PC-9 (cell line): ENCODE results near the gene MYBL2. TPM values are rescaled to one million over a fixed set of nuclear protein-coding genes. Genes with fewer than 3 reads are reported as not detected.

Source experiments
- BruUV-seq: library from RNA; stranded (reverse); fragments of 400-500 nt; replicated peaks from 2 replicates; lab custom pipeline; 2021; lab: Mats Ljungman, UMichigan
- CTCF ChIA-PET: fragments of 300-600 bp; sonication (Branson Sonifier 250); formaldehyde crosslinking; loops from one replicate; lab custom pipeline; 2022; ENCODE audit warnings: antibody characterized with exemption; lab: Charles Lee
- POLR2A ChIA-PET: fragments of 300-600 bp; sonication (Branson Sonifier 250); formaldehyde crosslinking; loops from one replicate; lab custom pipeline; 2022; ENCODE audit warnings: antibody characterized with exemption; ENCODE audit not compliant: unreplicated experiment; lab: Charles Lee
- DNase-seq, 2 experiments: peaks; one replicate each; pipeline versions ENCODE4 v3.0.0 to v3.0.0-alpha.2; 2015 to 2022; ENCODE audit warnings: mixed read lengths in 1 of 2
- H2AFZ ChIP-seq: fragments of 200-600 bp; sonication (generic); 2 replicates; pipeline ENCODE4 v1.8.1; 2017; ENCODE audit warnings: antibody characterized with exemption
- H3F3A ChIP-seq: fragments of 200-600 bp; sonication (generic); 2 replicates; pipeline ENCODE4 v1.8.1; 2017; ENCODE audit warnings: antibody characterized with exemption, mild to moderate bottlenecking, low read depth; ENCODE audit not compliant: insufficient read depth
- H3K27ac ChIP-seq: fragments of 200-600 bp; sonication (generic); 2 replicates; pipeline ENCODE4 v1.6.1; 2016; ENCODE audit warnings: mixed run types
- H3K27me3 ChIP-seq: fragments of 200-600 bp; sonication (generic); 2 replicates; pipeline ENCODE4 v1.6.1; 2016; ENCODE audit warnings: low read depth, mixed run types; ENCODE audit not compliant: insufficient read depth
- H3K36me3 ChIP-seq: fragments of 200-600 bp; sonication (generic); 2 replicates; pipeline ENCODE4 v1.6.1; 2016; ENCODE audit warnings: low read depth, mixed run types
- H3K4me1 ChIP-seq: fragments of 200-600 bp; sonication (generic); replicated peaks from 2 replicates; pipeline ENCODE4 v1.6.1; 2016; ENCODE audit warnings: mixed run types; ENCODE audit not compliant: insufficient read depth
- H3K4me2 ChIP-seq: fragments of 200-600 bp; sonication (generic); 2 replicates; pipeline ENCODE4 v1.6.1; 2017; ENCODE audit warnings: mixed run types
- H3K4me3 ChIP-seq: fragments of 200-600 bp; sonication (generic); 2 replicates; pipeline ENCODE4 v1.6.1; 2016; ENCODE audit warnings: mixed run types
- H3K79me2 ChIP-seq: fragments of 200-600 bp; sonication (generic); 2 replicates; pipeline ENCODE4 v1.6.1; 2017; ENCODE audit warnings: low read depth, mixed run types
- H3K9me2 ChIP-seq: fragments of 200-600 bp; sonication (generic); 2 replicates; pipeline ENCODE4 v1.8.1; 2017; ENCODE audit warnings: mild to moderate bottlenecking; ENCODE audit not compliant: insufficient read depth
- H3K9me3 ChIP-seq: fragments of 200-600 bp; sonication (generic); 2 replicates; pipeline ENCODE4 v1.8.1; 2016; ENCODE audit warnings: low read depth; ENCODE audit not compliant: insufficient read depth
- H4K20me1 ChIP-seq: fragments of 200-600 bp; sonication (generic); 2 replicates; pipeline ENCODE4 v1.8.1; 2017; ENCODE audit not compliant: insufficient read depth
- EZH2 ChIP-seq: fragments of 200-600 bp; sonication (generic); IDR thresholded peaks from 2 replicates; pipeline ENCODE4 v1.8.0; 2017; ENCODE audit warnings: antibody characterized with exemption, low read depth
- intact Hi-C: fragments of 100-400 bp; cut with micrococcal nuclease; formaldehyde crosslinking; loops from one replicate; pipeline ENCODE4 v1.10.0; 2022; ENCODE audit not compliant: unreplicated experiment
- total RNA-seq: library from RNA; stranded (reverse); gene quantifications from 2 replicates; pipeline ENCODE4 v1.2.3, GENCODE V29; 2021
- TF ChIP-seq, protein P1 (sequence below): fragments of 200-600 bp; sonication (generic); conservative IDR thresholded peaks from 2 replicates; pipeline ENCODE4 v1.6.1; 2017; ENCODE audit warnings: mixed run types, antibody characterized with exemption, mild to moderate bottlenecking, moderate library complexity

Gene MYBL2
- total RNA-seq, 1 experiment from 2014 or later: 152 TPM

DNA sequence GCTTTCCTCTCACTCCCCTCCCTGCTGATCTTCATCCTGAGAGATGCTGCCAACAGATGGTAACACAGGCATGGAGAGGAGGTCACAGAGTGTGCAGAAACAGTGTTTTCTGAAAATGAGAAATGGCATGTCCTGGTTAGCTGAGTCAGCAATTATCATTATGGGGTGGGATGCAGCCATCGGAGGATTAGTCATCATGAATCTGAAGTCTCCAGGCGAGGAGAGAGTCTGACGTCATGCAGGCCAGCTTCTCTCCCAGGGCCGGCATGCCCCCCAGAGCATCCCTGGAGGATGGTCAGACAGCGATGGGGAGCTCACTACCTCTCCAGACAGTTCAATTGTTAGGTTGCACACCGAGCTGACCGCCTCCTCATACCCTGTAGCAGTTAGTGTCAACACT is 64.6 kb downstream of the MYBL2 start:
- no peak overlapping the region for H3K4me2 ChIP-seq
- H4K20me1 ChIP-seq: no peaks in the 10 kb centered on the region
- H3K9me3 ChIP-seq: peaks cover 3% of the 10 kb centered on the region; the same call in 1 of the 2 replicates
- no peak overlapping the region for H3K27ac ChIP-seq
- H2AFZ ChIP-seq: no peak overlapping the region
- BruUV-seq: no TSS peak
- intact Hi-C loops: no loop called here
- H3K27me3 ChIP-seq: no peaks in the 10 kb centered on the region
- H3K4me1 ChIP-seq: peaks cover 7% of the 10 kb centered on the region; the same call in 1 of the 2 replicates
- no peaks in the 10 kb centered on the region for H3K79me2 ChIP-seq
- H3K4me3 ChIP-seq: no peak overlapping the region
- no peaks in the 10 kb centered on the region for H3F3A ChIP-seq
- no peaks in the 10 kb centered on the region for H3K9me2 ChIP-seq
- no peaks in the 10 kb centered on the region for H3K36me3 ChIP-seq
- TF ChIP-seq, protein P1, sequence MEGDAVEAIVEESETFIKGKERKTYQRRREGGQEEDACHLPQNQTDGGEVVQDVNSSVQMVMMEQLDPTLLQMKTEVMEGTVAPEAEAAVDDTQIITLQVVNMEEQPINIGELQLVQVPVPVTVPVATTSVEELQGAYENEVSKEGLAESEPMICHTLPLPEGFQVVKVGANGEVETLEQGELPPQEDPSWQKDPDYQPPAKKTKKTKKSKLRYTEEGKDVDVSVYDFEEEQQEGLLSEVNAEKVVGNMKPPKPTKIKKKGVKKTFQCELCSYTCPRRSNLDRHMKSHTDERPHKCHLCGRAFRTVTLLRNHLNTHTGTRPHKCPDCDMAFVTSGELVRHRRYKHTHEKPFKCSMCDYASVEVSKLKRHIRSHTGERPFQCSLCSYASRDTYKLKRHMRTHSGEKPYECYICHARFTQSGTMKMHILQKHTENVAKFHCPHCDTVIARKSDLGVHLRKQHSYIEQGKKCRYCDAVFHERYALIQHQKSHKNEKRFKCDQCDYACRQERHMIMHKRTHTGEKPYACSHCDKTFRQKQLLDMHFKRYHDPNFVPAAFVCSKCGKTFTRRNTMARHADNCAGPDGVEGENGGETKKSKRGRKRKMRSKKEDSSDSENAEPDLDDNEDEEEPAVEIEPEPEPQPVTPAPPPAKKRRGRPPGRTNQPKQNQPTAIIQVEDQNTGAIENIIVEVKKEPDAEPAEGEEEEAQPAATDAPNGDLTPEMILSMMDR: no peak
- no peak for TF ChIP-seq EZH2
- POLR2A ChIA-PET: interaction anchor here (0.6 kb wide), 1 partner anchor 265 kb away, joined by 4 read pairs; no protein-coding TSS in a partner anchor
- no peak for DNase-seq
- CTCF ChIA-PET: no interaction called here

DNA sequence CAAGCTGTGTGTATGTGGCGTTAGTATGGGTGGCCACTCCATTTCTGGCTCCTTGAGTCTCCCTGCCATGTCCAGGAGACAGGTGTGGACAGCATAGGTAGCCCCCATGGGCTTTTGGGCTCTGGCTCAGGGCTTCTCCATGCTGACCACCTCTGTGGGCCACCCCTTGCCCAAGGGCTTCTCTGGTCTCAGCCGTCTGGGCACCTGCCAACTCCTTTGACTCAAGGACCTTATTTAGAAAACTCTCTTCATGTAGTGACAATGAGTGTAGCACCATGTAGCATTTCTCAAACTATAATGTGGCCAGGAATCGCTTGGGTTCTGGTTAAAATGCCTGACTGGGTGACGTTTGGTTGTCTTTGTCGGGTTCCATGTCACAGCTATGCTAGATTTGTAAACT is 65.0 kb downstream of the MYBL2 start:
- no peak overlapping the region for H3K4me3 ChIP-seq
- no peaks in the 10 kb centered on the region for H4K20me1 ChIP-seq
- DNase-seq: no peak
- no peak overlapping the region for H3K27ac ChIP-seq
- CTCF ChIA-PET: no interaction called here
- TF ChIP-seq, protein P1: no peak
- TF ChIP-seq EZH2: no peak
- POLR2A ChIA-PET: no interaction called here
- H3F3A ChIP-seq: no peaks in the 10 kb centered on the region
- peaks cover 3% of the 10 kb centered on the region; the same call in 1 of the 2 replicates for H3K9me3 ChIP-seq
- intact Hi-C loops: no loop called here
- H3K79me2 ChIP-seq: no peaks in the 10 kb centered on the region
- no TSS peak for BruUV-seq
- peaks cover 7% of the 10 kb centered on the region; the same call in 1 of the 2 replicates for H3K4me1 ChIP-seq
- H2AFZ ChIP-seq: no peak overlapping the region
- H3K4me2 ChIP-seq: no peak overlapping the region
- H3K9me2 ChIP-seq: no peaks in the 10 kb centered on the region
- H3K36me3 ChIP-seq: no peaks in the 10 kb centered on the region
- no peaks in the 10 kb centered on the region for H3K27me3 ChIP-seq

DNA sequence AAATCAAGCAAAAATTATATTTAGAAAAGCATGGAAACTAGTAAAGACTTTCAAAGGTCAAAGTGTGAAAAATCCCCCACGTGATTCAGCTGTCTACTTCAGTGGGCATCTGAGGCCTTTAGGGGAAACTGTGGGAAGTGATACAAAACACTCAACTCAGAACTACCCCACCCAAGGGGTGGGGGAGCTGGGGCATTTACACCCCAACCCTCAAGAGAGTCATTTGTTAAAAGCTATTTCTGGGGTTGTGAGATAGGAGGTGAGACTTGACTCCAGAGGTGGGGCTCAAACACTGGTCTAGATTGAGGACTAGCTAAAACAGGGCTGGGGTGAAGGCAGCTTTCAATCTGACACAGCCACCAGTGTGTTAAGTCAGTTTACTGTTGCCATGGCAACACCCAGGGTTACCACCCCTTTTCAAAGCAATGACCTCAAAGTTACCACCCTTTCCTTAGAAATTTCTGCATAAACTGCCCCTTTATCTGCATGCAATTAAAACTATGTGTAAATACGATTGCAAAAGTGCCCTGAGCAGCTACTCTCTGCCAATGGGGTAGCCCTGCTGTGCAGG is 69.8 kb downstream of the MYBL2 start:
- no peaks in the 10 kb centered on the region for H3K27me3 ChIP-seq
- H2AFZ ChIP-seq: no peak overlapping the region
- H3K27ac ChIP-seq: no peak overlapping the region
- intact Hi-C loops: no loop called here
- H3K4me2 ChIP-seq: no peak overlapping the region
- no peaks in the 10 kb centered on the region for H3K9me3 ChIP-seq
- ChIA-PET CTCF (interaction anchor here (0.9 kb wide), 1 partner anchor 198 kb away, joined by 3 read pairs; no protein-coding TSS in a partner anchor), POLR2A (interaction anchor here (0.5 to 0.6 kb wide), 2 partner anchors 13 to 69 kb away, joined by 7 to 8 read pairs; no protein-coding TSS in a partner anchor)
- no TSS peak for BruUV-seq
- no peaks in the 10 kb centered on the region for H3K9me2 ChIP-seq
- peak in 1 of 2 experiments; percentile 39 for DNase-seq
- no peaks in the 10 kb centered on the region for H3K79me2 ChIP-seq
- H3F3A ChIP-seq: no peaks in the 10 kb centered on the region
- no peak for TF ChIP-seq EZH2
- TF ChIP-seq, protein P1: no peak
- no peaks in the 10 kb centered on the region for H4K20me1 ChIP-seq
- H3K36me3 ChIP-seq: no peaks in the 10 kb centered on the region
- H3K4me1 ChIP-seq: peaks cover 10% of the 10 kb centered on the region
- H3K4me3 ChIP-seq: no peak overlapping the region
